ENCODE data around the gene LSS.

Gene LSS

DNA sequence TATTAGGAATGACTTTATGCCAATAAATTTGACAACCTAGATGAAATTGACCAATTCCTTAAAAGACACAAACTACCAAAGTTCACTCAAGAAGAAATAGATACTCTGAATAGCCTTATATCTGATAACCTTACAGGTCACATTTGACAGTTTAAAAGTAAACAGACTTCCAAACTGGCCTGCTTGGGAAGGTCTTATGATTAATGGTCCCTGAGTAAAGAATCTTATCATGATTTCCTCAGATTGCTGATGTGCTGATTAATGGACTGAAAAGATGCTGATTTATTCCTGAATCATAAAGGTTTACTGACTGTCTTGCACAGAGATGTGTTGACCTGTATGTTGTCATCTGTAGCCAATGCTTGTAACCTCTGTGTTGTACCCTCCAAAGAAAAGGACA is 63.5 kb downstream of the LSS start:
- no peak overlapping the region for H3K27ac ChIP-seq (ENCODE audit: low read length)
- H3K9me3 ChIP-seq (ENCODE audit: control insufficient read depth, insufficient read depth, low read length), result no peaks in the 10 kb centered on the region
- no peaks in the 10 kb centered on the region; the same call in 1 of the 2 replicates for H3K4me1 ChIP-seq (ENCODE audit: control insufficient read depth, insufficient read depth, low read length)
- H3K4me3 ChIP-seq (ENCODE audit: low read length), result no peak overlapping the region
- H3K27me3 ChIP-seq (ENCODE audit: control insufficient read depth, insufficient read depth, low read length), result no peaks in the 10 kb centered on the region
- no peak for DNase-seq (ENCODE audit: low read depth, low spot score)
- H3K36me3 ChIP-seq (ENCODE audit: control insufficient read depth, insufficient read depth, low read length), result peaks cover 8% of the 10 kb centered on the region

DNA sequence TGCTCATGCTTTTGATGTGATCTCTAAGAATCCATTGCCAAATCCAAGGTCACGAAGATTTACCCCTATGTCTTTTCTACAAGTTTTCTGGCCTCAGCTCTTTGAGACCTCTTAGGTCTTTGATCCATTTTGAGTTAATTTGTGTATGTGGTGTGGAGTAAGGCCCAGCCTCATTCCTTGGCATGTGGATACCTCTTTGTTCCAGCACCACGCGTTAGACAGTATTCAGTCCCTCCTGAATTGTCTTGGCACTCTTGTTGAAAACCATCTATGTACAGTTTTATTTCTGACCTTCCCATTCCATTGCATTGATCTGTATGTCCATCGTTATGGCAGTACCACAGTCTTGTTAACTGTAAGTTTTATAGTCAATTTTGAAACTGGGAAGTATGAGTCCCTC is 65.2 kb downstream of the LSS start:
- Histone ChIP-seq H3K4me1 (ENCODE audit: control insufficient read depth, insufficient read depth, low read length) (no peaks in the 10 kb centered on the region; the same call in 1 of the 2 replicates), H3K27me3 (ENCODE audit: control insufficient read depth, insufficient read depth, low read length) (no peaks in the 10 kb centered on the region), H3K27ac (ENCODE audit: low read length) (no peak overlapping the region), H3K4me3 (ENCODE audit: low read length) (no peak overlapping the region), H3K9me3 (ENCODE audit: control insufficient read depth, insufficient read depth, low read length) (no peaks in the 10 kb centered on the region), H3K36me3 (ENCODE audit: control insufficient read depth, insufficient read depth, low read length) (peaks cover 8% of the 10 kb centered on the region)
- WGBS (ENCODE audit: insufficient coverage, insufficient read length), result no CpG with 5 or more reads among the region's 4 CpGs
- DNase-seq (ENCODE audit: low read depth, low spot score), result no peak

DNA sequence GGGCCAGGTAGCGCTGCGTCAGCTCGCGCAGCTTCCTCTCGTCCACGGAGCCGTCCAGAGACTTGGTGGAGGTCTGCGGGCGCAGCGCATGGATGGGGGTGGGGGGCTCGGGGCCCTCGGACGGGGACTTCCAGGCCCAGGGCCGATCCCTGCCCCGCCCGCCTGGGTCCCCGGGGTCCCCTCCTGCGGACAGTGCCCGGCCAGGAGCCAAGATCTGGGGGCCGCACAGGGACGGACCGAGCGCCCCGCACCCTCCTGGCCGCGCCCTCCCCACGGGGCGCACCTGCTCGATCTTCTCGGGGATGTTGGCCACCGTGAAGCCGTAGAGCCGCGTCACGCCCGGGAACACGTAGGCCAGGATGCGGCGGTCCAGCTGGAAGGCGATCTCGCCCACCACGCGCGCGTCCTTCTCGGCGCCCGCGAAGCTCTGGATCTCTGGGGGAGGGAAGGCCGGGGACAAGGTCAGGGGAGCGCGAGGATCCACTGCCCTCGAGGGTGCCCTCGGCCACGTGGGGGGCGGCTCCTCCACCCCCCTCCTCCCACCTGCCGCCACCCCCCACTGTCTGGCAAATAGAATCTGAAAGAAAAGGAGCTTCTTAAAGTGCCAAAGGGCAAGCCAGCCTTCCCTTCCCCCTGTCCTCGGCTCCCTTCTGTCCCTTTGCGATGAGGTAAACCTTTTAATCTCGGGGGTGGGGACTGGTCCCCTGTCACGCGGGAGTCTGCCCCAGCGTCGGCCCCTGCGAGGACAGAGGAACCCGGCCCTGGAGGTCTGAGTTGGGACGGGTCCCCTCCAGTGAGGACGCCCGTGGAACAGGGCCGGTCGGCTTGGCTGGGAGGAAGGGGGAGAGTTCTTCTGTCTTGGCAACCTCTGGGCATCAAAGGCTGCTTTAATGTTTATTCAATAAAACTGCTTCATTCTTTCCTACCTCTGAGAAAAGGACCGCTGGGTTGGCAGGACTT is 66.7 kb downstream of the LSS start:
- no peak for DNase-seq (ENCODE audit: low read depth, low spot score)
- Histone ChIP-seq H3K9me3 (ENCODE audit: control insufficient read depth, insufficient read depth, low read length) (no peaks in the 10 kb centered on the region), H3K36me3 (ENCODE audit: control insufficient read depth, insufficient read depth, low read length) (peaks cover 8% of the 10 kb centered on the region; the same call in 1 of the 2 replicates), H3K27ac (ENCODE audit: low read length) (no peak overlapping the region), H3K4me3 (ENCODE audit: low read length) (no peak overlapping the region; the same call in 1 of the 2 replicates), H3K4me1 (ENCODE audit: control insufficient read depth, insufficient read depth, low read length) (no peaks in the 10 kb centered on the region), H3K27me3 (ENCODE audit: control insufficient read depth, insufficient read depth, low read length) (no peaks in the 10 kb centered on the region)
- no CpG with 5 or more reads among the region's 72 CpGs for WGBS (ENCODE audit: insufficient coverage, insufficient read length)

DNA sequence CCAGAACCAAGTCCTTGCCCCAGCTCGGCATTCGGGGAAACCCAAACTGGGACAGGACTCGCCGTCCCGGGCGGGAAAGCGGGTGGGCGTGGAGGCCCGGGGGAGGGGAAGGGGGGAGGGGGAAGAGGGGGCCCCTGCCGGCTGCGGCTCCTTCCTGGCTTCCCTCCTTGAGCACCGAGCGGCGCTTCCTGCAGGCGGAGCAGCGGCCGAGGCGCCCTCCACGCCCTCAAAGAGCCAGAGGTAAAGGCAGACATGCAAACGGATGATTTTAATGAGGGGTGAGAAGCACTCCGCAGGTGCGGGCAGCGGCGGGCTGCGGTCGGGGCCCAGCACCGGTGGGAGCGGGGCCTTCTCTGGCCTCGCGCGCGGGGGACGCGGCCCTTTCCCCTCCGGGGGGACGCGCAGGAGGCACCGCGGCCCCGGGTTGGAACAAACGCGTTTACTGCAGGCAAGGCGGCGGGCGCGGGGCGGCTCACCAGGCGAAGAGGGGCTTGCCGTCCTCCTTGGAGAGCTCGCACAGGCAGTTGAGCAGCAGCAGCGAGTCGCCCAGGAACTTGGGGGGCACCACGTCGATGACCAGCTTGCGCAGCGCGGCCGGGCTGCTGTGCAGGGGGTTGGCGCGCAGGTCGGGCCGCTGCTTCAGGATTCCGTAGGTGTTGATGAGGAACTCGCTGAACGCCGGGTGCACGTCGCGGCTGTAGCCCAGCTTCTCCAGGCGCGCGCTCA is 67.5 kb downstream of the LSS start:
- no peak for DNase-seq (ENCODE audit: low read depth, low spot score)

DNA sequence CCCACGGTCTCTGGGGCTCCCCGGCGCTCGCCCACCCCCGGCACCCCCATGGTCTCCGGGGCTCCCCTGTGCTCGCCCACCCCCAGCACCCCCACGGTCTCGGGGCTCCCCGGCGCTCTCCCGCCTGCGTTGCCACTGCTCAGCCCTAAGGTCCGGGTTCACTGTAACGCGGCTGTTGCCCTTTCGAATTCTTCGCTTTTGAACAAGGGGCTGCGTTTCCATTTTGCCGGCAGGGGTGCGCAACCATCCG is 68.0 kb downstream of the LSS start:
- Histone ChIP-seq H3K4me1 (ENCODE audit: control insufficient read depth, insufficient read depth, low read length) (no peaks in the 10 kb centered on the region), H3K27ac (ENCODE audit: low read length) (no peak overlapping the region), H3K9me3 (ENCODE audit: control insufficient read depth, insufficient read depth, low read length) (no peaks in the 10 kb centered on the region), H3K36me3 (ENCODE audit: control insufficient read depth, insufficient read depth, low read length) (peaks cover 8% of the 10 kb centered on the region; the same call in 1 of the 2 replicates), H3K4me3 (ENCODE audit: low read length) (no peak overlapping the region), H3K27me3 (ENCODE audit: control insufficient read depth, insufficient read depth, low read length) (no peaks in the 10 kb centered on the region)
- DNase-seq (ENCODE audit: low read depth, low spot score), result no peak
- no CpG with 5 or more reads among the region's 22 CpGs for WGBS (ENCODE audit: insufficient coverage, insufficient read length)

More for the DNA sequence above, 67.5 kb downstream of the LSS start:
- H3K36me3 ChIP-seq (ENCODE audit: control insufficient read depth, insufficient read depth, low read length), result peaks cover 8% of the 10 kb centered on the region; the same call in 1 of the 2 replicates
- no peaks in the 10 kb centered on the region for H3K4me1 ChIP-seq (ENCODE audit: control insufficient read depth, insufficient read depth, low read length)
- no peak overlapping the region for H3K27ac ChIP-seq (ENCODE audit: low read length)
- H3K9me3 ChIP-seq (ENCODE audit: control insufficient read depth, insufficient read depth, low read length), result no peaks in the 10 kb centered on the region
- no peak overlapping the region for H3K4me3 ChIP-seq (ENCODE audit: low read length)
- WGBS (ENCODE audit: insufficient coverage, insufficient read length), result no CpG with 5 or more reads among the region's 72 CpGs
- no peaks in the 10 kb centered on the region for H3K27me3 ChIP-seq (ENCODE audit: control insufficient read depth, insufficient read depth, low read length)

DNA sequence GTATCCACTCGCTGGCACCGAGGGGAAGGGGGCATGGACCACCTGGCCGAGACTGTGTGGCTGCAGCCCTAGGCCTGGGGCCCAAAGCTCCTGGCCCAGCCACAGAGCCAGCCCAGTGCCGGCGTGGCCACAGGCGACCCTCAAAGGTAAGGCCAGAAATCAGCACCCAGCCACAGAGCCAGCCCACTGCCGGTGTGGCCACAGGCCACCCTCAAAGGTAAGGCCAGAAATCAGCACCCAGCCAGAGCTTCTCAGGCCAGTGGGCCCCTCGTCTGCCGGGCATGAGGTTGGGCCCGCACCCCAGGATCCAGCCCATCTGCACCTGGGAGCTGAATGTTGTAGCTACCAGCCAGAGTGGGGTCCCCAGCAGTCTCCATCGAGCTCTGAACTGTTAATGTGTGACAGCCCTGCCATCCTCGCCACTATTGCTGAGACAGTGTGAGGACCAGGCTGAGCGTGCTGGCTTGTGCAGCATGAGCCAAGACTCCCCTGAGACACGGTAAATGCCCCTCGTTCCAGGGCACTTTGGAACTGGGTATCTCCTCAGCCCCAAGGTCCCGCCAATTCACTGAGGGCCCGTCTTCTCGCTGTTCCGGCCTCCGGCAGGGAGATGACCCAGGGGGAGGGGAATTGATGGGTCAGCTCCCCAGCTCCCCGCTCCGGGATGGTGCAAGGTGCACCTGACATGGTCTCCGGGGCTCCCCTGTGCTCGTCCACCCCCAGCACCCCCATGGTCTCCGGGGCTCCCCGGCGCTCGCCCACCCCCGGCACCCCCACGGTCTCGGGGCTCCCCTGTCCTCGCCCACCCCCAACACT is 68.5 kb downstream of the LSS start:
- Histone ChIP-seq H3K4me1 (ENCODE audit: control insufficient read depth, insufficient read depth, low read length) (no peaks in the 10 kb centered on the region), H3K27me3 (ENCODE audit: control insufficient read depth, insufficient read depth, low read length) (no peaks in the 10 kb centered on the region), H3K9me3 (ENCODE audit: control insufficient read depth, insufficient read depth, low read length) (no peaks in the 10 kb centered on the region), H3K4me3 (ENCODE audit: low read length) (no peak overlapping the region), H3K27ac (ENCODE audit: low read length) (no peak overlapping the region), H3K36me3 (ENCODE audit: control insufficient read depth, insufficient read depth, low read length) (peaks cover 8% of the 10 kb centered on the region; the same call in 1 of the 2 replicates)
- DNase-seq (ENCODE audit: low read depth, low spot score), result no peak
- WGBS (ENCODE audit: insufficient coverage, insufficient read length), result no CpG with 5 or more reads among the region's 32 CpGs

DNA sequence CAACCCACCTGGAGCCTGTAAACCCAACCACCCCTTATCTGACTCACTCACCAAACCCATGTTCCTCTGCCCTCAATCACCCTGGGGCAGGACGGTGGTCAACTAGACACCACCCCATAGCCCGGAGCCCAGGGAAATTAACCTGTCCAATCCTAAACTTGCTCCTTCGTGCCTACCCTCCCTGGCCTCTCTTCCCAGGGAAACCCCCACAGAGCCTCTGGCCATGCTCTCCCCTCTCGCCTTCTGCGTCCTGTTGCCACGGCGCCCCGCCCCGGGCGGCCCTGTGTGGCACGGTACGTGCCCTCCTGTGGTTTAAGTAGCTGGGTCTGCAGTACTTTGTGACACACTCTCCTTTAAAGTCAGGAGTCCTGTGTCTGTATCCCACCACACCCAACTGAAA is 69.2 kb downstream of the LSS start:
- no CpG with 5 or more reads among the region's 12 CpGs for WGBS (ENCODE audit: insufficient coverage, insufficient read length)
- no peak for DNase-seq (ENCODE audit: low read depth, low spot score)
- Histone ChIP-seq H3K4me3 (ENCODE audit: low read length) (no peak overlapping the region), H3K27ac (ENCODE audit: low read length) (no peak overlapping the region), H3K9me3 (ENCODE audit: control insufficient read depth, insufficient read depth, low read length) (no peaks in the 10 kb centered on the region), H3K36me3 (ENCODE audit: control insufficient read depth, insufficient read depth, low read length) (peaks cover 8% of the 10 kb centered on the region; the same call in 1 of the 2 replicates), H3K4me1 (ENCODE audit: control insufficient read depth, insufficient read depth, low read length) (no peaks in the 10 kb centered on the region), H3K27me3 (ENCODE audit: control insufficient read depth, insufficient read depth, low read length) (no peaks in the 10 kb centered on the region)

DNA sequence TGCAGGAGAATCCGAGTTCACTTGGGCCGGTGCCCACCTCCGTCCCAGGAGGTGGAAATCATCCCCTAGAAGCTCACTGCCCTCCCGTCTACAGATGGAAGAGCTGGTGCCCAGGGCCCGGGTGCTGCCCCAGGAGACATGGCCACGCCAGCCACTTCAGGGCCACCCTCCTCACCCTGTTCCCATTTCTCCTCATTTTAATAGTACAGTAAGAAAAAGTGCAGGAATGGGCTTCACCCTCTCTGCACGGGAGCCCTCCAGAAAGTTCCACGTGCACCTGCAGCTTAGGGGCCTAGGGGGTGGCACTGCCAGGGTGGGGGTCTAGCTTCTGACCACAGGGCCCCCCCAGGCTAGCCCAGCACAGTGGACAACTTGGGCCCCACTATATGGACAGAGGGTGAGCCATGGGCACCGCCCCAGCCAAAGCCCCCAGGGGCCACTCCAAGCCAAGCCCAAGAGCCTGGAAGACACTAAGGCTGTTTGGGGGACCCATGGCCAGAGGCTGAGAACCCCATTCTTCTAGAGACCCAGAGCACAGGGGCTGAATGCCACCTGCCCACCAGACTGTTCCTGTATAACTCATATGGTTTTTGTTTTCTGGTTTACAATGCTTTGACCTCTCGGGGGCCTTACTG is 69.8 kb downstream of the LSS start:
- no peaks in the 10 kb centered on the region for H3K4me1 ChIP-seq (ENCODE audit: control insufficient read depth, insufficient read depth, low read length)
- no peak for DNase-seq (ENCODE audit: low read depth, low spot score)
- H3K27me3 ChIP-seq (ENCODE audit: control insufficient read depth, insufficient read depth, low read length), result no peaks in the 10 kb centered on the region
- peaks cover 8% of the 10 kb centered on the region; the same call in 1 of the 2 replicates for H3K36me3 ChIP-seq (ENCODE audit: control insufficient read depth, insufficient read depth, low read length)
- no CpG with 5 or more reads among the region's 10 CpGs for WGBS (ENCODE audit: insufficient coverage, insufficient read length)
- no peak overlapping the region for H3K4me3 ChIP-seq (ENCODE audit: low read length)
- no peak overlapping the region for H3K27ac ChIP-seq (ENCODE audit: low read length)
- H3K9me3 ChIP-seq (ENCODE audit: control insufficient read depth, insufficient read depth, low read length), result no peaks in the 10 kb centered on the region

DNA sequence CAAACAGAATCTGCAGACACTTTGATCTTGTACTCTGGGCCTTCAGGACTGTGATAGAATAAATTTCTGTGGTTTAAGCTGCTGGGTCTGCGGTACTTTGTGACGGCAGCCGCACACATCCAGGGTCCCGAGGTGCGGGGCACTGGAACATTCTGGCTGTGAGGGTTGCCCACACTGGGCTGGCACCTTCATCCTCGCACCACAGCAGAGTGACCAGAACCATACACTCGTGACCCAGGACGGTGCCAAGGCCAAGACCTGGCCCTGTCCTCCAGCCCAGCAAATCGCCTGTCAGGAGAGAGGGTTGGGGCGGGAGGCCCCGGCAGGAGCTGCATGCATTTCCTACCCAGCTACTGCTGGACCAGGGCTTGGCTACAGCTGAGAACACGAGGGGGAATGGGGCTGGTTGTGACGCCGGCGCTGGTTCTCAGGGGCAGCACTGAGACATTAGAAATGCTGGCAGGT is 70.6 kb downstream of the LSS start:
- no peak overlapping the region for H3K27ac ChIP-seq (ENCODE audit: low read length)
- H3K4me3 ChIP-seq (ENCODE audit: low read length), result no peak overlapping the region
- no peaks in the 10 kb centered on the region for H3K9me3 ChIP-seq (ENCODE audit: control insufficient read depth, insufficient read depth, low read length)
- no peak for DNase-seq (ENCODE audit: low read depth, low spot score)
- peaks cover 4% of the 10 kb centered on the region for H3K4me1 ChIP-seq (ENCODE audit: control insufficient read depth, insufficient read depth, low read length)
- no peaks in the 10 kb centered on the region for H3K27me3 ChIP-seq (ENCODE audit: control insufficient read depth, insufficient read depth, low read length)
- no CpG with 5 or more reads among the region's 15 CpGs for WGBS (ENCODE audit: insufficient coverage, insufficient read length)
- peaks cover 8% of the 10 kb centered on the region; the same call in 1 of the 2 replicates for H3K36me3 ChIP-seq (ENCODE audit: control insufficient read depth, insufficient read depth, low read length)

All from iPS DF 6.9 (cell line).